ENCODE results near the gene PHAX.

GRCh38 chr5:126610160-126610559 is 9.4 kb downstream of the PHAX start:
- TF ChIP-seq, protein P1, sequence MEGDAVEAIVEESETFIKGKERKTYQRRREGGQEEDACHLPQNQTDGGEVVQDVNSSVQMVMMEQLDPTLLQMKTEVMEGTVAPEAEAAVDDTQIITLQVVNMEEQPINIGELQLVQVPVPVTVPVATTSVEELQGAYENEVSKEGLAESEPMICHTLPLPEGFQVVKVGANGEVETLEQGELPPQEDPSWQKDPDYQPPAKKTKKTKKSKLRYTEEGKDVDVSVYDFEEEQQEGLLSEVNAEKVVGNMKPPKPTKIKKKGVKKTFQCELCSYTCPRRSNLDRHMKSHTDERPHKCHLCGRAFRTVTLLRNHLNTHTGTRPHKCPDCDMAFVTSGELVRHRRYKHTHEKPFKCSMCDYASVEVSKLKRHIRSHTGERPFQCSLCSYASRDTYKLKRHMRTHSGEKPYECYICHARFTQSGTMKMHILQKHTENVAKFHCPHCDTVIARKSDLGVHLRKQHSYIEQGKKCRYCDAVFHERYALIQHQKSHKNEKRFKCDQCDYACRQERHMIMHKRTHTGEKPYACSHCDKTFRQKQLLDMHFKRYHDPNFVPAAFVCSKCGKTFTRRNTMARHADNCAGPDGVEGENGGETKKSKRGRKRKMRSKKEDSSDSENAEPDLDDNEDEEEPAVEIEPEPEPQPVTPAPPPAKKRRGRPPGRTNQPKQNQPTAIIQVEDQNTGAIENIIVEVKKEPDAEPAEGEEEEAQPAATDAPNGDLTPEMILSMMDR (IDR thresholded peaks at IDR 0.05): no peak
- TF ChIP-seq POLR2A (IDR thresholded peaks at IDR 0.05) (no peak), EP300 (IDR thresholded peaks at IDR 0.05) (no peak)
